ENCODE data around the gene ITGB1BP1. TPM values are rescaled to one million over a fixed set of nuclear protein-coding genes. Genes with fewer than 3 reads are reported as not detected.

ITGB1BP1 gene
- total RNA-seq, 1 donor from 2014 or later, result 39.6 TPM

GRCh38 chr2:9407363-9407811 is 15.9 kb downstream of the ITGB1BP1 start:
- Mint-ChIP-seq H3K4me3 (no peak overlapping the region), H3K36me3 (ENCODE audit: low read depth) (peaks cover 66% of the 10 kb centered on the region), H3K4me1 (no peaks in the 10 kb centered on the region), H3K27me3 (no peaks in the 10 kb centered on the region), H3K27ac (no peak overlapping the region), H3K9me3 (no peaks in the 10 kb centered on the region)
- ChIA-PET POLR2A (no interaction called here), CTCF (no interaction called here)
- no peak for TF ChIP-seq CTCF (IDR thresholded peaks at IDR 0.05)
- intact Hi-C loops (cut with micrococcal nuclease), result no loop called here
- ATAC-seq (ENCODE audit: low read depth) (no peak), DNase-seq (no peak)

GRCh38 chr2:9406529-9407362 is 16.6 kb downstream of the ITGB1BP1 start:
- Mint-ChIP-seq H3K4me1 (no peaks in the 10 kb centered on the region), H3K36me3 (ENCODE audit: low read depth) (peaks cover 61% of the 10 kb centered on the region), H3K27me3 (no peaks in the 10 kb centered on the region), H3K27ac (no peak overlapping the region), H3K9me3 (no peaks in the 10 kb centered on the region), H3K4me3 (no peak overlapping the region)
- ChIA-PET CTCF (no interaction called here), POLR2A (no interaction called here)
- ATAC-seq (ENCODE audit: low read depth) (no peak), DNase-seq (no peak)
- no peak for TF ChIP-seq CTCF (IDR thresholded peaks at IDR 0.05)
- intact Hi-C loops (cut with micrococcal nuclease), result no loop called here

GRCh38 chr2:9405636-9406035 is 17.7 kb downstream of the ITGB1BP1 start:
- Mint-ChIP-seq H3K9me3 (no peaks in the 10 kb centered on the region), H3K27me3 (no peaks in the 10 kb centered on the region), H3K36me3 (ENCODE audit: low read depth) (peaks cover 51% of the 10 kb centered on the region), H3K27ac (no peak overlapping the region), H3K4me1 (no peaks in the 10 kb centered on the region), H3K4me3 (no peak overlapping the region)
- DNase-seq (no peak), ATAC-seq (ENCODE audit: low read depth) (no peak)
- intact Hi-C loops (cut with micrococcal nuclease), result no loop called here
- POLR2A ChIA-PET, result no interaction called here
- CTCF ChIA-PET, result no interaction called here
- no peak for TF ChIP-seq CTCF (IDR thresholded peaks at IDR 0.05)

- Mint-ChIP-seq H3K4me3 (no peak overlapping the region), H3K36me3 (ENCODE audit: low read depth) (peaks cover 45% of the 10 kb centered on the region), H3K27me3 (no peaks in the 10 kb centered on the region), H3K9me3 (no peaks in the 10 kb centered on the region), H3K27ac (no peak overlapping the region), H3K4me1 (no peaks in the 10 kb centered on the region)
- ChIA-PET CTCF (no interaction called here), POLR2A (no interaction called here)
- ATAC-seq (ENCODE audit: low read depth) (no peak), DNase-seq (no peak)
- no peak for TF ChIP-seq CTCF (IDR thresholded peaks at IDR 0.05)
- intact Hi-C loops (cut with micrococcal nuclease), result no loop called here
These were observed 18.9 kb downstream of the ITGB1BP1 start for GRCh38 chr2:9404451-9404850.

- Mint-ChIP-seq H3K9me3 (no peaks in the 10 kb centered on the region), H3K36me3 (ENCODE audit: low read depth) (peaks cover 40% of the 10 kb centered on the region), H3K27me3 (no peaks in the 10 kb centered on the region), H3K27ac (no peak overlapping the region), H3K4me3 (no peak overlapping the region), H3K4me1 (no peaks in the 10 kb centered on the region)
- intact Hi-C loops (cut with micrococcal nuclease), result no loop called here
- no peak for TF ChIP-seq CTCF (IDR thresholded peaks at IDR 0.05)
- ATAC-seq (ENCODE audit: low read depth) (no peak), DNase-seq (no peak)
- ChIA-PET CTCF (no interaction called here), POLR2A (no interaction called here)
These were observed 19.4 kb downstream of the ITGB1BP1 start for GRCh38 chr2:9403924-9404323.

Measured in activated B cell treated with CpG ODN at 0.5 μM for 24 hours (primary cell).